SK-N-SH (cell line): ENCODE measurements around the gene LGI4. TPM values are rescaled to one million over a fixed set of nuclear protein-coding genes. Genes with fewer than 3 reads are reported as not detected.

Source experiments
- CTCF ChIA-PET: fragments of 300-600, 350-600 bp; formaldehyde crosslinking; extraction: SDS; loops from one replicate; lab custom pipeline; 2021; lab: Yijun Ruan, JAX
- POLR2A ChIA-PET: fragments of 350-600 bp; sonication (Branson Sonifier 250); formaldehyde crosslinking; extraction: SDS; loops from one replicate; lab custom pipeline; 2020; ENCODE audit warnings: antibody characterized with exemption, inconsistent platforms; lab: Yijun Ruan, JAX
- DNase-seq: peaks from one replicate; pipeline ENCODE4 v3.0.0; 2012
- H2AFZ ChIP-seq: fragments of 200-600 bp; sonication (generic); 2 replicates; pipeline ENCODE4 v1.8.1; 2016; ENCODE audit warnings: antibody characterized with exemption, mild to moderate bottlenecking, low read depth
- H3F3A ChIP-seq: fragments of 200-600 bp; sonication (generic); replicated peaks from 2 replicates; pipeline ENCODE3; 2016; ENCODE audit warnings: antibody characterized with exemption, mild to moderate bottlenecking; ENCODE audit not compliant: insufficient read depth
- H3K27ac ChIP-seq, 2 experiments: fragments of 200-500 bp in 1 of 2; fragments of 200-600 bp in 1 of 2; sonication (Bioruptor generic) in 1 of 2; sonication (generic), shearing (Covaris generic) in 1 of 2; 2 replicates each; pipeline versions ENCODE4 v1.5.1 to v1.6.1; 2014 to 2016; ENCODE audit warnings: low read depth in 2 of 2, inconsistent platforms in 1 of 2, low read length in 1 of 2, mild to moderate bottlenecking in 1 of 2, mixed read lengths in 1 of 2
- H3K27me3 ChIP-seq: fragments of 200-600 bp; sonication (generic), shearing (Covaris generic); 2 replicates; pipeline ENCODE4 v1.6.1; 2016; ENCODE audit warnings: mixed run types; ENCODE audit not compliant: insufficient read depth
- H3K36me3 ChIP-seq, 2 experiments: fragments of 200-500 bp in 1 of 2; fragments of 200-600 bp in 1 of 2; sonication (Bioruptor generic) in 1 of 2; sonication (generic) in 1 of 2; replicated peaks in 1 of 2; 2 replicates each; pipeline versions ENCODE3 to v1.5.1; 2014 to 2016; ENCODE audit warnings: low read length in 1 of 2, mild to moderate bottlenecking in 1 of 2; ENCODE audit not compliant: insufficient read depth in 2 of 2, control insufficient read depth in 1 of 2
- H3K4me1 ChIP-seq, 2 experiments: fragments of 200-500 bp in 1 of 2; fragments of 200-600 bp in 1 of 2; sonication (Bioruptor generic) in 1 of 2; sonication (generic), shearing (Covaris generic) in 1 of 2; 2 replicates each; pipeline versions ENCODE4 v1.5.1 to v1.6.1; 2014 to 2016; ENCODE audit warnings: low read depth in 1 of 2, low read length in 1 of 2, mixed run types in 1 of 2; ENCODE audit not compliant: insufficient read depth in 2 of 2, control insufficient read depth in 1 of 2
- H3K4me2 ChIP-seq: fragments of 200-600 bp; sonication (generic), shearing (Covaris generic); 2 replicates; pipeline ENCODE4 v1.6.1; 2017; ENCODE audit warnings: mixed run types
- H3K4me3 ChIP-seq, 2 experiments: fragments of 200-500 bp in 1 of 2; fragments of 200-600 bp in 1 of 2; sonication (Bioruptor generic) in 1 of 2; sonication (generic), shearing (Covaris generic) in 1 of 2; 2 replicates each; pipeline versions ENCODE4 v1.5.1 to v1.8.1; 2014 to 2016; ENCODE audit warnings: low read depth in 2 of 2, inconsistent platforms in 1 of 2, low read length in 1 of 2, mild to moderate bottlenecking in 1 of 2, mixed read lengths in 1 of 2, moderate library complexity in 1 of 2
- H3K79me2 ChIP-seq: fragments of 200-600 bp; sonication (generic); 2 replicates; pipeline ENCODE4 v1.8.1; 2017; ENCODE audit warnings: mild to moderate bottlenecking; ENCODE audit not compliant: insufficient read depth
- H3K9ac ChIP-seq: fragments of 200-600 bp; sonication (generic); 2 replicates; pipeline ENCODE4 v1.6.1; 2017; ENCODE audit warnings: mixed run types
- H3K9me2 ChIP-seq: fragments of 200-600 bp; sonication (generic); 2 replicates; pipeline ENCODE4 v1.6.1; 2017; ENCODE audit warnings: mixed run types
- H3K9me3 ChIP-seq: fragments of 200-600 bp; sonication (generic); 2 replicates; pipeline ENCODE4 v1.6.1; 2017; ENCODE audit warnings: mixed run types, mild to moderate bottlenecking, moderate library complexity
- H4K20me1 ChIP-seq: fragments of 200-600 bp; sonication (generic); 2 replicates; pipeline ENCODE4 v1.6.1; 2017; ENCODE audit warnings: mild to moderate bottlenecking, mixed run types; ENCODE audit not compliant: insufficient read depth
- CTCF ChIP-seq: fragments of 200-600 bp; sonication (generic); IDR thresholded peaks from 2 replicates; pipeline ENCODE4 v1.6.1; 2017; ENCODE audit warnings: antibody characterized with exemption, mild to moderate bottlenecking, moderate library complexity
- EP300 ChIP-seq, 2 experiments: IDR thresholded peaks; 2 replicates each; pipeline versions ENCODE4 v1.4.0 to v1.6.1; 2012; ENCODE audit warnings: borderline replicate concordance in 1 of 2, low read depth in 1 of 2, low read length in 1 of 2
- FOSL2 ChIP-seq: IDR thresholded peaks from 2 replicates; pipeline ENCODE4 v1.4.0; 2012; ENCODE audit warnings: low read depth, mild to moderate bottlenecking, moderate library complexity, borderline replicate concordance
- FOXJ3 ChIP-seq: sonication (generic); formaldehyde crosslinking; IDR thresholded peaks from 2 replicates; pipeline ENCODE4 v1.5.1; 2020; ENCODE audit warnings: mild to moderate bottlenecking, missing genetic modification reagents
- FOXM1 ChIP-seq: IDR thresholded peaks from 2 replicates; pipeline ENCODE4 v1.4.0; 2012; ENCODE audit warnings: low read depth, mild to moderate bottlenecking
- GATA2 ChIP-seq: sonication (generic); formaldehyde crosslinking; IDR thresholded peaks from 2 replicates; pipeline ENCODE4 v1.5.0; 2020; ENCODE audit warnings: mild to moderate bottlenecking, missing genetic modification reagents
- MAX ChIP-seq: IDR thresholded peaks from 2 replicates; pipeline ENCODE4 v1.4.0; 2012; ENCODE audit warnings: low read depth
- MXI1 ChIP-seq: IDR thresholded peaks from 2 replicates; pipeline ENCODE4 v1.6.1; 2012; ENCODE audit warnings: mild to moderate bottlenecking, low read depth, low read length, improper control_type of control experiment
- NFIC ChIP-seq: IDR thresholded peaks from 2 replicates; pipeline ENCODE4 v1.4.0; 2012; ENCODE audit warnings: borderline replicate concordance
- RAD21 ChIP-seq: IDR thresholded peaks from 2 replicates; pipeline ENCODE4 v1.6.1; 2012; ENCODE audit warnings: mild to moderate bottlenecking, low read length
- SMC3 ChIP-seq: IDR thresholded peaks from 2 replicates; pipeline ENCODE4 v1.6.1; 2012; ENCODE audit warnings: low read depth, low read length, improper control_type of control experiment
- TAF1 ChIP-seq: IDR thresholded peaks from 2 replicates; pipeline ENCODE4 v1.6.1; 2012; ENCODE audit warnings: low read depth, mild to moderate bottlenecking, low read length, moderate library complexity, borderline replicate concordance
- TEAD4 ChIP-seq: IDR thresholded peaks from 2 replicates; pipeline ENCODE4 v1.4.0; 2012; ENCODE audit warnings: mild to moderate bottlenecking, borderline replicate concordance; ENCODE audit not compliant: insufficient read depth
- USF1 ChIP-seq: IDR thresholded peaks from 2 replicates; pipeline ENCODE4 v1.4.0; 2012; ENCODE audit warnings: low read depth, borderline replicate concordance
- USF2 ChIP-seq: fragments of 150-350 bp; IDR thresholded peaks from 2 replicates; pipeline ENCODE4 v1.6.1; 2017; ENCODE audit warnings: antibody characterized with exemption, low read length, low read depth, borderline replicate concordance
- ZBTB33 ChIP-seq: IDR thresholded peaks from 2 replicates; pipeline ENCODE4 v1.4.0; 2012; ENCODE audit warnings: low read depth, borderline replicate concordance
- WGBS: methylation state at CpG from one replicate; pipeline ENCODE4 v1.1.6; 2017; ENCODE audit warnings: low lambda C conversion rate; 5-methylcytosine and 5-hydroxymethylcytosine counted together
- polyA plus RNA-seq, 3 experiments: library from polyadenylated mRNA; depleted of rRNA; stranded (reverse); fragments of >200 nt; gene quantifications; 2 replicates each; pipeline ENCODE4 v1.2.3, GENCODE V29; 2012
- TF ChIP-seq, protein P1 (sequence below): fragments of 150-350 bp; IDR thresholded peaks from 2 replicates; pipeline ENCODE4 v1.6.1; 2016; ENCODE audit warnings: mild to moderate bottlenecking, low read depth, low read length

The LGI4 gene
- polyA plus RNA-seq, 1 of the 3 experiments (the other 2 are of a cell fraction), result 0.05 TPM

DNA sequence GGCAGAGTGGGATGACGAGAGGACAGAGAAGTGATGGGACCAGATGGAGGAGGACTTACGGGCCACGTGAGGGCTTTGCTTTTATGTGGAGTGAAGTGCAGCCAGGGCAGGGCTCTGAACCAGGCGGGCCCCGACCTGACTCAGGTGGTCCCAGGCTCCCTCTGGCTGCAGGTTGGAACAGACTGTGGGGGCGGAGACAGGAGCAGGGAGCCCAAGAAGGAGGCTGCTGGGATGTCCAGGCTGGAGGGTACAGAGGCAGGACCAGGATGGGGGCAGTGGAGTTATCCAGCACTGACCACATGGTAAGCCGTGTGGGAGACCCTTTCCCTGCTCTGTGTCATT is 21.8 kb upstream of the LGI4 start (continued):
- no peak for TF ChIP-seq USF2

DNA sequence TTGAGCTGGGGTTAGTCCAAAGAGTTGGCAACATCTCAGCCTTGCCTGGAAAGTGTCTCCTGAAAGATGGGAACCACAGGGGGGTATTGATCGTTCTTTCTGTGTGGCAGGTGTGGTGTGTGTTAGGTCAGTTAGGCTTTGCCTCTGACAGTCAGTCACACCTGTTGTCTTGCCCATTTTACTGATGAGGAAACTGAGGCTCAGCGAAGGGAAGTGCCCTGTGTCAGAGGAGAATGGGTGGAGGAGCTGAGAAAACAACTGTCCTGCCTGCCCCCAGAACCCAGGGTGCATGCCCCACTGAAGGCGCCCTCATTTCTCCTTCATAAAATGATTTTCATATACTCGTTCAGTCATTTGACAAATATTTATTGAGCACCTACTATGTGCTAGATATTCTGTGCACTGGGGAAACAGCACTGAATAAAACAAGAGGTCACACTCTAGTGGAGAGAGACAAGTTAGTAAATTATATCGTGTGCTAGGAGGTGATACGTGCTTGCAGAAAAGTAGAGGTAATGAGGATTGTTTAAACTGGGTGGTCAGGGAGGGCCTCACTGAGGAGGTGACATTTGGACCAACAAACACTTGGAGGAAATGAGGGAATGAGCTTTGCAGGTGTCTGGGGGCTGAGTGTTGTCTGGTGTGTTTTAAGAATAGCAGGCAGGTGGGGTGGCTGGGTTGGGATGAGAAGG is 21.3 kb upstream of the LGI4 start:
- Histone ChIP-seq H3K4me1 (peaks cover 0 to 3% of the 10 kb centered on the region in 2 experiments; a peak in 2 of 4 replicates), H2AFZ (no peak overlapping the region), H3K9ac (peak overlapping the region; percentile 90; the same call in 1 of the 2 replicates), H3K9me2 (no peaks in the 10 kb centered on the region), H3K79me2 (peaks cover 19% of the 10 kb centered on the region), H3K27ac (no peak overlapping the region), H3K4me2 (peak overlapping the region; percentile 98), H4K20me1 (no peaks in the 10 kb centered on the region), H3K36me3 (peaks cover 3 to 21% of the 10 kb centered on the region in 2 experiments), H3F3A (peaks cover 4% of the 10 kb centered on the region), H3K27me3 (no peaks in the 10 kb centered on the region), H3K9me3 (no peaks in the 10 kb centered on the region), H3K4me3 (peak overlapping the region; percentile 62 to 90; a peak in 3 of 4 replicates)
- no peak for DNase-seq
- POLR2A ChIA-PET, result no interaction called here
- TF ChIP-seq CTCF (no peak), FOXJ3 (CRISPR knock-in tag) (no peak), TAF1 (no peak)
- TF ChIP-seq, protein P1, sequence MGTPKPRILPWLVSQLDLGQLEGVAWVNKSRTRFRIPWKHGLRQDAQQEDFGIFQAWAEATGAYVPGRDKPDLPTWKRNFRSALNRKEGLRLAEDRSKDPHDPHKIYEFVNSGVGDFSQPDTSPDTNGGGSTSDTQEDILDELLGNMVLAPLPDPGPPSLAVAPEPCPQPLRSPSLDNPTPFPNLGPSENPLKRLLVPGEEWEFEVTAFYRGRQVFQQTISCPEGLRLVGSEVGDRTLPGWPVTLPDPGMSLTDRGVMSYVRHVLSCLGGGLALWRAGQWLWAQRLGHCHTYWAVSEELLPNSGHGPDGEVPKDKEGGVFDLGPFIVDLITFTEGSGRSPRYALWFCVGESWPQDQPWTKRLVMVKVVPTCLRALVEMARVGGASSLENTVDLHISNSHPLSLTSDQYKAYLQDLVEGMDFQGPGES, result no peak
- CTCF ChIA-PET, result no interaction called here
- 65% methylated on average over 6 of the region's 6 CpGs for WGBS

DNA sequence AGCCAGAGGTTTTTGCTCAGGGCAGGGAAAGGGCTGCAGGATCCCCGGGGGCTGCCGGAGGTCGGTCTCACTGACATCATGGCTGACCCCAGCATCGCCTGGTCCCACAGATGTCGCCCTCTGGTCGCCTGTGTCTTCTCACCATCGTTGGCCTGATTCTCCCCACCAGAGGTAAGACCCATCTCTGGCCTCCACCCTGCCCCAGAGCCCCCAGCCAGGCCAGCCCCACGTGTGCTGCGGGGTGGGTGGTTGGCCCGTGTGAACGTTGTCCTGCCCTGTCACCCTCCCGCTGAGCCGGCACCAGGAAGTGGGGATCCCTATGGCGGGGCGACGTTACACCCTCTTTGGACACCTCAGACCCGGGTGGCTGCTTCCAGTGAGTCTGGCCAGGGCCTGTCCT is 20.6 kb upstream of the LGI4 start:
- Histone ChIP-seq H3K9me2 (no peaks in the 10 kb centered on the region), H3K9ac (peak overlapping the region; percentile 90; the same call in 1 of the 2 replicates), H3K36me3 (peaks cover 3 to 16% of the 10 kb centered on the region in 2 experiments), H3K4me1 (peaks cover 0 to 3% of the 10 kb centered on the region in 2 experiments; a peak in 2 of 4 replicates), H3K4me2 (peak overlapping the region; percentile 98), H3K27me3 (no peaks in the 10 kb centered on the region), H3K9me3 (no peaks in the 10 kb centered on the region), H3K79me2 (peaks cover 19% of the 10 kb centered on the region), H2AFZ (0 out of 2 replicates have a peak overlapping the region, but pooled peaks have one; percentile 79), H3K27ac (peak overlapping the region in 1 of 2 experiments; percentile 57; a peak in 2 of 4 replicates), H3F3A (peaks cover 4% of the 10 kb centered on the region), H4K20me1 (no peaks in the 10 kb centered on the region), H3K4me3 (peak overlapping the region; percentile 62 to 90)
- no peak for DNase-seq
- WGBS, result 41% methylated on average over 11 of the region's 17 CpGs
- ChIA-PET CTCF (interaction anchor here (5.3 kb wide), 1 partner anchor 12 kb away, joined by 59 read pairs; the partner anchor contains the start of gene FXYD7), POLR2A (interaction anchor here (0.6 kb wide), 1 partner anchor 554 kb away, joined by 4 read pairs; no protein-coding TSS in a partner anchor)
- no peak for TF ChIP-seq RAD21
- no peak for TF ChIP-seq SMC3
- TF ChIP-seq MXI1, result no peak
- no peak for TF ChIP-seq FOXM1
- TF ChIP-seq NFIC, result no peak
- no peak for TF ChIP-seq EP300 (IDR thresholded peaks at IDR 0.05; ENCODE audit: borderline replicate concordance in 1 of 2, low read depth in 1 of 2, low read length in 1 of 2)
- TF ChIP-seq MAX, result no peak
- TF ChIP-seq USF1, result no peak
- no peak for TF ChIP-seq FOSL2
- no peak for TF ChIP-seq ZBTB33
- no peak for TF ChIP-seq GATA2 (CRISPR knock-in tag)
- TF ChIP-seq TEAD4, result no peak
